Lower leg skin (tissue), 3 donors: ENCODE data around the gene WAPL.

Experiments used
- POLR2A ChIP-seq, 2 donors: fragments of 450-650 bp; IDR thresholded peaks; one replicate each; pipeline ENCODE4 v1.6.1; 2016 to 2017; ENCODE audit warnings: antibody characterized with exemption in 2 of 2, mild to moderate bottlenecking in 1 of 2, moderate library complexity in 1 of 2
- TF ChIP-seq, protein P1 (sequence below), 3 donors: fragments of 450-650 bp; IDR thresholded peaks; one replicate each; pipeline ENCODE4 v1.5.1; 2016; ENCODE audit warnings: antibody characterized with exemption in 3 of 3, mild to moderate bottlenecking in 3 of 3, moderate library complexity in 2 of 3

- TF ChIP-seq, protein P1, sequence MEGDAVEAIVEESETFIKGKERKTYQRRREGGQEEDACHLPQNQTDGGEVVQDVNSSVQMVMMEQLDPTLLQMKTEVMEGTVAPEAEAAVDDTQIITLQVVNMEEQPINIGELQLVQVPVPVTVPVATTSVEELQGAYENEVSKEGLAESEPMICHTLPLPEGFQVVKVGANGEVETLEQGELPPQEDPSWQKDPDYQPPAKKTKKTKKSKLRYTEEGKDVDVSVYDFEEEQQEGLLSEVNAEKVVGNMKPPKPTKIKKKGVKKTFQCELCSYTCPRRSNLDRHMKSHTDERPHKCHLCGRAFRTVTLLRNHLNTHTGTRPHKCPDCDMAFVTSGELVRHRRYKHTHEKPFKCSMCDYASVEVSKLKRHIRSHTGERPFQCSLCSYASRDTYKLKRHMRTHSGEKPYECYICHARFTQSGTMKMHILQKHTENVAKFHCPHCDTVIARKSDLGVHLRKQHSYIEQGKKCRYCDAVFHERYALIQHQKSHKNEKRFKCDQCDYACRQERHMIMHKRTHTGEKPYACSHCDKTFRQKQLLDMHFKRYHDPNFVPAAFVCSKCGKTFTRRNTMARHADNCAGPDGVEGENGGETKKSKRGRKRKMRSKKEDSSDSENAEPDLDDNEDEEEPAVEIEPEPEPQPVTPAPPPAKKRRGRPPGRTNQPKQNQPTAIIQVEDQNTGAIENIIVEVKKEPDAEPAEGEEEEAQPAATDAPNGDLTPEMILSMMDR (IDR thresholded peaks at IDR 0.05): no peak
- TF ChIP-seq POLR2A (IDR thresholded peaks at IDR 0.05): no peak
Measured at GRCh38 chr10:86569335-86569734, 47.7 kb upstream of the WAPL start.
